K562 (cell line): Measurements from ENCODE around the gene DYRK4. TPM values are rescaled to one million over a fixed set of nuclear protein-coding genes. Genes with fewer than 3 reads are reported as not detected.

Source experiments
- ARID1B ChIP-seq: fragments of 450-650 bp; IDR thresholded peaks from 2 replicates; pipeline ENCODE4 v1.6.1; 2016; ENCODE audit warnings: antibody characterized with exemption, mild to moderate bottlenecking, inconsistent platforms
- BRD9 ChIP-seq: fragments of 450-650 bp; IDR thresholded peaks from 2 replicates; pipeline ENCODE4 v1.6.1; 2018; ENCODE audit warnings: low read depth; ENCODE audit not compliant: partially characterized antibody
- E2F4 ChIP-seq: sonication (generic); formaldehyde crosslinking; IDR thresholded peaks from 2 replicates; pipeline ENCODE4 v1.8.0; 2022; ENCODE audit warnings: mild to moderate bottlenecking, low read depth, missing genetic modification reagents
- ELF4 ChIP-seq: fragments of 450-650 bp; formaldehyde crosslinking; IDR thresholded peaks from 2 replicates; pipeline ENCODE4 v1.4.0; 2022; ENCODE audit warnings: missing genetic modification characterization
- HMBOX1 ChIP-seq: sonication (generic); IDR thresholded peaks from 2 replicates; pipeline ENCODE4 v1.6.1; 2016
- HNRNPH1 ChIP-seq: fragments of 200-400 bp; formaldehyde crosslinking; optimal IDR thresholded peaks from 2 replicates; pipeline ENCODE3; 2017; ENCODE audit warnings: low read depth, mild to moderate bottlenecking, low read length, moderate library complexity
- JUNB ChIP-seq: fragments of 450-650 bp; formaldehyde crosslinking; conservative IDR thresholded peaks from 2 replicates; pipeline ENCODE4 v1.4.0; 2020; ENCODE audit warnings: mild to moderate bottlenecking
- PCBP2 ChIP-seq: fragments of 200-400 bp; formaldehyde crosslinking; IDR thresholded peaks from 2 replicates; pipeline ENCODE4 v1.6.1; 2018; ENCODE audit warnings: low read length, low read depth, mild to moderate bottlenecking, moderate library complexity; ENCODE audit not compliant: poor library complexity, severe bottlenecking
- RFX5 ChIP-seq: IDR thresholded peaks from 2 replicates; pipeline ENCODE4 v1.6.1; 2011; ENCODE audit warnings: low read depth, mild to moderate bottlenecking, improper control_type of control experiment, low read length
- RREB1 ChIP-seq: fragments of 250-450 bp; sonication (Bioruptor Pico); IDR thresholded peaks from 2 replicates; pipeline ENCODE4 v1.4.0; 2020
- SUPT5H ChIP-seq: fragments of 450-650 bp; IDR thresholded peaks from 2 replicates; pipeline ENCODE4 v1.6.1; 2016
- TOE1 ChIP-seq, 2 experiments: fragments of 450-650 bp in 1 of 2; sonication (generic) in 1 of 2; formaldehyde crosslinking in 1 of 2; IDR thresholded peaks; 2 replicates each; pipeline versions ENCODE4 v1.7.1 to v1.8.0; 2016 to 2022; ENCODE audit warnings: borderline replicate concordance in 2 of 2, mild to moderate bottlenecking in 2 of 2, antibody characterized with exemption in 1 of 2, inconsistent platforms in 1 of 2, low read depth in 1 of 2, missing genetic modification reagents in 1 of 2, moderate library complexity in 1 of 2
- XRCC4 ChIP-seq: IDR thresholded peaks from one replicate; pipeline ENCODE4 v1.6.1; 2011; ENCODE audit not compliant: insufficient read depth, insufficient read length; ENCODE audit errors: extremely low read depth
- ZNF224 ChIP-seq: sonication (generic); formaldehyde crosslinking; IDR thresholded peaks from 2 replicates; pipeline ENCODE4 v1.8.0; 2022; ENCODE audit warnings: mild to moderate bottlenecking, missing genetic modification reagents
- ZNF592 ChIP-seq: fragments of 450-650 bp; IDR thresholded peaks from 2 replicates; pipeline ENCODE4 v1.6.1; 2017; ENCODE audit warnings: antibody characterized with exemption, mild to moderate bottlenecking
- polyA plus RNA-seq, 8 experiments: library from polyadenylated mRNA; depleted of rRNA in 4 of 8; stranded (reverse) in 5 of 8; unstranded in 3 of 8; fragments of >200 nt; fragmentation: Nextera tagmentation in 2 of 8; fragmentation: Illumina TruSeq in 1 of 8; extraction: Ambion mirVana in 2 of 8; extraction: Trizol in 1 of 8; gene quantifications; 2 replicates each; pipeline versions ENCODE4 v1.2.1 to v1.2.3, GENCODE V29; 2011 to 2014; ENCODE audit warnings: inconsistent platforms in 1 of 8, missing spikeins in 1 of 8
- total RNA-seq, 7 experiments: library from RNA; depleted of rRNA in 6 of 7; stranded (reverse); fragments of >200 nt in 6 of 7; fragmentation: Illumina TruSeq in 2 of 7; extraction: Trizol in 2 of 7; gene quantifications; 2 replicates each; pipeline versions ENCODE4 v1.2.1 to v1.2.3, GENCODE V29; 2011 to 2021; ENCODE audit warnings: low replicate concordance in 1 of 7

The DYRK4 gene
- total and polyA plus RNA-seq, 9 of the 15 experiments (the other 6 are each of a cell fraction or from before 2014, with no cell fraction given) = 13.4 to 37.4 (median 22.2) TPM

GRCh38 chr12:4562034-4562657, at the start of gene DYRK4 (continued):
- TF ChIP-seq PCBP2 (no peak), SUPT5H (peak; percentile 50; the same call in 1 of the 2 replicates), RFX5 (no peak), ZNF592 (peak; percentile 54; the same call in 1 of the 2 replicates), E2F4 (CRISPR knock-in tag) (no peak), ELF4 (no peak), ZNF224 (CRISPR knock-in tag) (no peak), HMBOX1 (no peak), HNRNPH1 (no peak), TOE1 (IDR thresholded peaks at IDR 0.05; ENCODE audit: borderline replicate concordance) (no peak), TOE1 (CRISPR knock-in tag; IDR thresholded peaks at IDR 0.05; ENCODE audit: borderline replicate concordance, low read depth) (no peak), XRCC4 (no peak), ARID1B (no peak), RREB1 (CRISPR knock-in tag) (no peak), BRD9 (no peak), JUNB (CRISPR knock-in tag) (no peak)
